NCI-H128 (cell line): ENCODE data around the gene ANKRD11.
"Not testable (repeated sequence)": the region's sequence is repeated elsewhere in the genome, so short reads cannot be mapped to it uniquely, and the experiment has no call there.

ENCODE experiments used
- DNase-seq: peaks from one replicate; lab custom pipeline; 2025; ENCODE audit not compliant: unreplicated experiment; lab: John Stamatoyannopoulos, UW

Gene ANKRD11

DNA sequence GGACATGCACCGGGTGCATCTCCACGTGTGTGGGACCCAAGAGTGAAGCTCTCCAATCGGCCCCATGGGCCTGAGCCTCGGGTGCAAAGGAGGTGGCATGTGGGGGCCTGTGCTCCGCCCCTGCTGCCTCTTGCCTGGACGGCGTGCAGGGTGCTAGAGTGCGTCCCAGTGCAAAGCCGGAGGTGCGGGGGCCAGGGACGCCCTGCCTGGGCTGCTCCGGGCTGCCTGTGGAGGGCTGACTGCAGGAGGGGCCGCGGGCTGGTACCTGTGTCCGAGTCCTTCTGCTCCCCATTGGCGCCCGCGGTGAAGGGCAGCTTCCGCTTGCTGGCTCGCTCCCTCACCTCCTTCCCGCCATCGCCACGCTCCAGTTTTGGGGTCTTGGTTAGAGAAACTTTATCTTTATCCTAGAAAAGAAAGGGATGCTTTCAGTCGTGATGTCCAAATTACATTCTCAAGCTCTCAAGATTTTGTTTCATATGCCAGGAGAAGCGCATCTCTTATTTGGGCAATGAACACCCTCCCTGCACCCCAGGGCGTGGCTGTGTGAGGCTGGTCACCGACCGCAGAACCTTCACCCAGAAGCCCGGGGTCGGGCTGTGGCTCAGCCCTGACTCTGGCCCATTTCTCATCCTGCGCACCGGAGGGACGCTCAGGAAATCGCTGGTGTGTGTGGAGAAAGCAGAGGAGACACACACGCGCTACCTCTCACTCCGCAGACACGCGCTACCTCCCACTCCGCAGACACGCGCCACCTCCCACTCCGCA, 185.2 kb downstream of the ANKRD11 start:
- no peak for DNase-seq

GRCh38 chr16:89304181-89304851, 186.0 kb downstream of the ANKRD11 start:
- no peak for DNase-seq

- no peak for DNase-seq
These were observed 186.7 kb downstream of the ANKRD11 start for GRCh38 chr16:89303617-89304016.

GRCh38 chr16:89300976-89301360, 189.4 kb downstream of the ANKRD11 start:
- no peak for DNase-seq

- no peak for DNase-seq
These were observed 189.9 kb downstream of the ANKRD11 start for GRCh38 chr16:89300311-89300975.

DNA sequence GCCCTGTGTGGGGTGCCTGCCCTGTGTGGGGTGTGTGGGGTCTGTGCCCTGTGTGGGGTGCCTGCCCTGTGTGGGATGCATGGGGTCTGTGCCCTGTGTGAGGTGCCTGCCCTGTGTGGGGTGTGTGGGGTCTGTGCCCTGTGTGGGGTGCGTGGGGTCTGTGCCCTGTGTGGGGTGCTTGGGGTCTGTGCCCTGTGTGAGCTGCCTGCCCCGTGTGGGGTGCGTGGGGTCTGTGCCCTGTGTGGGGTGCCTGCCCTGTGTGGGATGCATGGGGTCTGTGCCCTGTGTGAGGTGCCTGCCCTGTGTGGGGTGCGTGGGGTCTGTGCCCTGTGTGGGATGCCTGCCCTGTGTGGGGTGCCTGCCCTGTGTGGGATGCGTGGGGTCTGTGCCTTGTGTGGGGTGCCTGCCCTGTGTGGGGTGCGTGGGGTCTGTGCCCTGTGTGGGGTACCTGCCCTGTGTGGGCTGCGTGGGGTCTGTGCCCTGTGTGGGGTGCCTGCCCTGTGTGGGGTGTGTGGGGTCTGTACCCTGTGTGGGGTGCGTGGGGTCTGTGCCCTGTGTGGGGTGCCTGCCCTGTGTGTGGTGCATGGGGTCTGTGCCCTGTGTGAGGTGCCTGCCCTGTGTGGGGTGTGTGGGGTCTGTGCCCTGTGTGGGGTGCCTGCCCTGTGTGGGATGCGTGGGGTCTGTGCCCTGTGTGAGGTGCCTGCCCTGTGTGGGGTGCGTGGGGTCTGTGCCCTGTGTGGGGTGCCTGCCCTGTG, 190.8 kb downstream of the ANKRD11 start:
- DNase-seq = not testable (repeated sequence)

- DNase-seq = no peak
These were observed 191.6 kb downstream of the ANKRD11 start for GRCh38 chr16:89298623-89299225.

- no peak for DNase-seq
These were observed 192.3 kb downstream of the ANKRD11 start for GRCh38 chr16:89297910-89298545.

- no peak for DNase-seq
These were observed 193.0 kb downstream of the ANKRD11 start for GRCh38 chr16:89297156-89297874.

DNA sequence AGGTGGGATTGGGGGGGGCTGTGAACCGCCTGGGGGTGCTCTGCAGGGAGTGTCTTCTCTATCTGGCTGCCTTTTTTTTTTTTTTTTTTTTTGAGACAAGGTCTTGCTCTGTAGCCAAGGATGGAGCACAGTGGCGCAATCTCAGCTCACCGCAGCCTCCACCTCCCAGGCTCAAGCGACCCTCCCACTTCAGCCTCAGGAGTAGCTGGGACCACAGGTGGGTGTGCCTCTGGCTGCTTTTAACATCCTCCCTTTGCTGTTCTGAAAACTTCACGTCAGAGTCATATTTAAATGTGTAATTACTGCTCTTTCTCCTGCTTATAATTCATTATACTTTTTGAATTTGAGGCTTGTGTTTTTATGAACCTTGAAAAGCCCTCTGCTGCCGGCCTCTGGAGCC, 194.4 kb downstream of the ANKRD11 start:
- DNase-seq = no peak

DNA sequence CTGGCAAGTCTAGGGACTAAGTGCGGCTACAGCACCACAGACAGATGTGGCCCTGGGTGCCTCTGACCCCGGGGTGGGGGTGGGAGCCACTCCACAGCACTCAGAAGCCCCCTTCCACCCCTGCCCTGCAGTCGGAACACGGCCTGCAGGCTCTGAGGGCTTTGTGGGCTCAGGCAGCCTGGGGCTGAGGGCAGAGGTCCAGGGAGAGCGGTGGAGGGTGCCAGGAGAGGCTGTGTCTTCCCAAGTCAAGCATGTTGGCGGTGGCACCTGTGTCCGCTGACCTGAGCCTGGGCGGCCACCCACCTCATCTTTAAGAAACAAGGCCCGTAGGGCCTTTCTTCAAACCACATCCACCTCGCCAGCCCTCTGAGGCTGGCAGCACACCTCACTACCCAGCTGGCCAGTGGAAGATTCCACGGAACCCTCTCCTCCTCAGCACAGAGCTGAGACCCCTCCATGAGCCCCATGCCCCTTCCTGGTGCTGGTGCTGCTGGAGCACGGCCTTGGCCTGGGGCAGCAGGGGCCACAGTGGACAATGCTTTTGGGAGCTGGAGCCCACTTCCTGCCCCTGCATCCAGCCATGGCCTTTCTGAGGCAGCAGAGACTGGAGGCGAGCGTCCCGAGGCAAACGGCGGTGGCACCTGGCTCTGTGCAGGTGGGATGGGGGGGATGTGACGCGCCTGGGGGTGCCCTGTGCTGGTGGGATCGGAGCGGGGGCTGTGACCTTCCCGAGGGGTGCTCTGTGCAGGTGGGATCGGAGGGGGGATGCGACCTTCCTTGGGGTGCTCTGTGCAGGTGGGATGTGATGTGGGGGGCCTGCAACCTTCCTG, 195.1 kb downstream of the ANKRD11 start:
- no peak for DNase-seq

DNA sequence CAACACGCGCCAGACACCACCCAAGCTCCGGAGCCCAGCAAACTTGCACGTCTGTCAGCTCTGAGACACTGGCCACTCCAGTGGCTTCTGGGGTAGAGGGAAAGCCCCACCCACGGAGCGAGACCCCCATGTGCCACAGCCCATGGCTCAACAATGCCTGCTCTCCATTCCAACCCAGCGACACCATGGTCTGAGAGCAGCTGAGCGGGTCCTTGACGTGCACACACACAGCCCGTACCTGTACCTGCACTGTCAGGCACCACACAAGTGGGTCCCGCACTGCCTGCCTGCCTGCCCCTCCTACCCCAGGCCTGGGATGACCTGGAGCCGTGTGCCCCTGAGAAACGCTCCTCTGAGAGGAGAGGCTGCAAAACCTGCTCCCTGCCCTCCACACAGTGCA, 195.9 kb downstream of the ANKRD11 start:
- DNase-seq = no peak

- DNase-seq = no peak
These were observed 196.9 kb downstream of the ANKRD11 start for GRCh38 chr16:89293276-89294143.

GRCh38 chr16:89292443-89293078, 197.8 kb downstream of the ANKRD11 start:
- no peak for DNase-seq

- DNase-seq = no peak
These were observed 198.6 kb downstream of the ANKRD11 start for GRCh38 chr16:89291776-89292175.

DNA sequence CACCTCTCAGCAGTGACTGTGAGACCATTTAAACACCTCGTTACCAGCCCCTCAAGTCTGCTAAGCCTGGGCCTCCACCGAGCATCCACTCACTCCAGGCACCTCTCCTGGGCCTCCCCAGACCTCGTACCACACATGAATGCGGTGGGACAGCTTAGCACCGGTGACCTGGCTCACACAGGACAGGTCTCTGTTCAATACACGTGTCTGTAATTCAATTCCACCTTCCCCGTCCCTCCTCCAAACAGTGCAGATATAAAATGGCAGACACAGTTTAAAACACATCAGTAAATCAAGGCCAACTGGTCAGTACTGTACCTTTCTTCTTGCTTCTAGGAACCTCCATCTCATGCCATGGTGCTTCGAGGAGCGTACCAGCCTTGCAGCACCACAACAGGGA, 199.0 kb downstream of the ANKRD11 start:
- DNase-seq = no peak

DNA sequence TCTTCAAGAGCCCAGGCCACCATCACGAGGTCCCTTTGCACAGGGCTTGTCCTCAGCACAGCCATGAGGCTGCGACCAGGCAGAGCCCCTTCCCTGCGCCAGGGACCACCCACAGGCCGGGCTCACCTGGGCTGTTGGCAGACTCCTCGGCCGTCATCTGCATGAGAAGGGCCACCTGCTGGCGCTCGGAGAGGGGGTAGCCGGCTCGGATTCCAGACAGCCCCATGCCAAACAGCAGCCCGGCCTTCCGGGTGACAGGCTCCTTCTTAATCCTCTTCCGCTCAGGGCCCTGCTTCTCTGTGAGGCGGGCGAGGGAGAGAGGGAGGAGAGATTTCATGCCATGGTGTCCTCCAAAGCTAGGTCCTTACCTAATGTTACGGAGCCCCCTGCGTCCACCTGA, 199.5 kb downstream of the ANKRD11 start:
- DNase-seq = no peak

GRCh38 chr16:89290472-89290871, 199.9 kb downstream of the ANKRD11 start:
- DNase-seq = no peak
